Skeletal muscle cell (primary cell): ENCODE measurements around the gene THRSP.
"Not testable (repeated sequence)": the region's sequence is repeated elsewhere in the genome, so short reads cannot be mapped to it uniquely, and the experiment has no call there.

Experiments
- DNase-seq: peaks from one replicate; pipeline ENCODE4 v3.0.0-alpha.2; 2010; ENCODE audit warnings: low read depth
- H3K4me3 ChIP-seq: 2 replicates; pipeline ENCODE4 v1.5.1; 2011; ENCODE audit warnings: low read depth, mild to moderate bottlenecking, control low read depth, low read length, moderate library complexity

Gene THRSP, protein sequence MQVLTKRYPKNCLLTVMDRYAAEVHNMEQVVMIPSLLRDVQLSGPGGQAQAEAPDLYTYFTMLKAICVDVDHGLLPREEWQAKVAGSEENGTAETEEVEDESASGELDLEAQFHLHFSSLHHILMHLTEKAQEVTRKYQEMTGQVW

GRCh38 chr11:78063440-78064181 is at the start of gene THRSP:
Gene THRSP, plus strand, starts transcription at chr11:78063861. Its CDS starts 21 bp downstream, at chr11:78063882.
- DNase-seq, result no peak
- no peak within 1 kb of the TSS for H3K4me3 ChIP-seq

- not testable (repeated sequence) for H3K4me3 ChIP-seq, DNase-seq
Measured at GRCh38 chr11:78014937-78015520, 48.6 kb upstream of the THRSP start.

GRCh38 chr11:78015878-78016277 is 47.8 kb upstream of the THRSP start:
- DNase-seq, result no peak
- H3K4me3 ChIP-seq, result no peak overlapping the region

- DNase-seq, result no peak
- no peak overlapping the region for H3K4me3 ChIP-seq
Measured at GRCh38 chr11:78019808-78020207, 43.9 kb upstream of the THRSP start.

GRCh38 chr11:78020246-78020645 is 43.4 kb upstream of the THRSP start:
- no peak for DNase-seq
- H3K4me3 ChIP-seq, result no peak overlapping the region

GRCh38 chr11:78021611-78022010 is 42.0 kb upstream of the THRSP start:
- no peak overlapping the region for H3K4me3 ChIP-seq
- no peak for DNase-seq

- H3K4me3 ChIP-seq, result peak within 1 kb of the TSS; percentile 42
- DNase-seq, result no peak
Measured at GRCh38 chr11:78022397-78023396, 41.0 kb upstream of the THRSP start, which contains the start of gene KCTD14. Gene KCTD14, minus strand, starts transcription at chr11:78023276. Its CDS starts 27 bp downstream, at chr11:78023249.

DNA sequence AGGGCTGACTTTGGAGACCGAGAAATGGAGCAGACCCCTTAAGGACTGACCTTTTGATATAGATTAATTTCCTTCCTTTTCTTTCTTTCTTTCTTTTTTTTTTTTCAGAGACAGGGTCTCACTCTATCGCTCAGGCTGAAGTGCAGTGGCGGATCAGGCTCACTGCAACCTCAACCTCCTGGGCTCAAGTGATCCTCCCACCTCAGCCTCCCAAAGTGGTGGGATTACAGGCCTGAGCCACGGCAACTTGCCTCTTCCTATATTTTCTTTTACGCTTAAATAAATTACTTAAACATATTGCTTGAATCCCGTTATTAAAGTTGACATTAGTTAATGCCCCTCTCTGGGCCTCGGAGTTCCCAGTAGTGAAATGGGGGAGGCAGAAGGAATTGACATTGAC is 40.2 kb upstream of the THRSP start:
- peak overlapping the region; percentile 42 for H3K4me3 ChIP-seq

GRCh38 chr11:78025378-78025777 is 38.3 kb upstream of the THRSP start:
- no peak for DNase-seq
- H3K4me3 ChIP-seq, result no peak overlapping the region

More for the DNA sequence above, 40.2 kb upstream of the THRSP start:
- DNase-seq, result no peak

DNA sequence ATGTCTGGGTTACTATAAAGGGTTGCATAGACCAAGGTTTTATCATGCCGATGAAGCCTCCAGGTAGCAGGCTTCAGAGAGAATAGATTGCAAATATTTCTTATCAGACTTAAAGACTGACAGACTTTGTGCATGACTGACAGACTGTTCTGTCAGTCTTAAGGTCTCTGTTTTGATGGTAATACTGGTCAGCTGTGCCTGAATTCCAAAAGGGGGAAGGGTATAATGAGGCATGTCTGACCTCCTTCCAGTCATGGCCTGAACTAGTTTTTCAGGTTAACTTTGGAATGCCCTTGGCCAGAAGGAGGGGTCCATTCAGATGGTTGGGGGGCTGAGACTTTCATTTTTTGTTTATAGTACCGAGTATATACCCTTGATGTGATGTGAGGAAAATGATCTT is 35.9 kb upstream of the THRSP start:
- no peak for DNase-seq
- no peak overlapping the region for H3K4me3 ChIP-seq

DNA sequence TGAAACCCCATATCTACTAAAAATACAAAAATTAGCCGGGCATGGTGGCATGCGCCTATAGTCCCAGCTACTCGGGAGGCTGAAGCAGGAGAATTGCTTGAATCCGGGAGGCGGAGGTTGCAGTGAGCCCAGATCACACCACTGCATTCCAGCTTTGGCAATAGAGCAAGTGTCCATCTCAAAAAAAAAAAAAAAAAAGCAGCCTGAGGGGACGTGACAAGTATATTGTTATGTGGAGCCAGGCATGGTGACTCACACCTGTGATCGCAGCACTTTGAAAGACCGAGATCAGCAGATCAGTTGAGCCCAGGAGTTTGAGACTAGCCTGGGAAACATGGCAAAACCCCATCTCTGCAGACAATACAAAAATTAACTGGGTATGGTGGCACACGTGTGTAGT is 35.2 kb upstream of the THRSP start:
- H3K4me3 ChIP-seq, DNase-seq: not testable (repeated sequence)

- H3K4me3 ChIP-seq, result no peak overlapping the region
- peak; percentile 69 for DNase-seq
Measured at GRCh38 chr11:78030429-78031325, 33.0 kb upstream of the THRSP start.

- no peak overlapping the region for H3K4me3 ChIP-seq
- no peak for DNase-seq
Measured at GRCh38 chr11:78031629-78032028, 32.0 kb upstream of the THRSP start.

GRCh38 chr11:78032090-78032489 is 31.6 kb upstream of the THRSP start:
- no peak for DNase-seq
- no peak overlapping the region for H3K4me3 ChIP-seq

GRCh38 chr11:78033040-78033439 is 30.6 kb upstream of the THRSP start:
- no peak for DNase-seq
- H3K4me3 ChIP-seq, result no peak overlapping the region

DNA sequence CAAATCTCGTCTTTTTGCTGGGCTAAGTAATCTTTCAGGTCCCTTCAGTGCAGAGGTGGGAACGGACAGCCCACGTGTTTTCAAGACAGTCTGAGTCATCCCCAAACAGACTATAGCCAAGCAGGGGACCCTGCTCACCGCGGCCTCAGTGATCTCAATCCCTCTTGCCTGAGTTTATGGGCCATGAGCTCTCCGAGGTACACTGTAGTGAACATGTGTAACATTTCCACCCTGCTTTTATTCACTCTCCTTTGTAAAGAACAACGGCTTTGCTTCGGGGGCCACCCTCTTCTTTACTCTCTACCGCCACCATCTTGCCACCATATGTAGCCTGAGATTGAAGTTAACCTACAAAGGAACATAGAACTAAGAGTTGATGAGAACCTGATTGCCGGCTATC is 29.0 kb upstream of the THRSP start:
- DNase-seq, result no peak
- no peak overlapping the region for H3K4me3 ChIP-seq

DNA sequence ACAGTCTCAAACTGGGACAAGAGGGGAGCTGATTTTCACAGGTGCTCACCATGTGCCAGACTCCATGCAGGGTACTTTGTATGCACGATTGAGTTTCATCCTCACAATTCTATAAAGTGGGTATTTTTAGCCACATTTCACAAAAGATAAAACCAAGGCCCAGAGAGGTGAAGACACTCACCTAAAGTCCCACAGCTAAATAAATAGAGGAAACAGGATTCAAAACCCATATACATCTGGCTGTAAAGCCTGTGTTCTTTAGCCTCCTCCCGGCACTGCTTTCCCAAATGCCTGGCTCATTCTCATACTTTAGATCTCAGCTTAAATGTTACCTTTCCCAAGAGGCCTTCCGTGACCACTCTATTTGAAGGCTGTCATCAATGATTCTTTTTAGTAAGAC is 27.3 kb upstream of the THRSP start:
- no peak for DNase-seq
- no peak overlapping the region for H3K4me3 ChIP-seq

DNA sequence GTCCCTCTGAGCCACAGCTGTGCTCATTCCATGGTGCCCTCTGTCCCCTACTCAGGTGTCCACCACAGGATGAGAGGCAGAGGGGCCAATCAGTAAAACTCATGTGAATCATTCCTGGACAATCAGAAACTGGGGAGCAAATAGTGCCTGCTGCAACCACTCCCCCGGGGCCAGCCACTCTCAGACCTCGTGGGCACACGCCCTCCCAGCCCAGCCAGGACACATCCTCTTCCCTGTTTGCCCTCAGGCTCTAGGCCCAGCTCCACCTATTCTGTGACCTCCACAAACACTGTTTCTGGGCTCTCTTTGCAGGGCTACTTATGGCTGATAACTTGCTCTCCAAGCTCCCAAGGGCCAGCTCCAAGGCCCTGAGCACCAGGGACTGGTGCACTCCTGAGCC is 26.6 kb upstream of the THRSP start:
- H3K4me3 ChIP-seq, result no peak overlapping the region
- no peak for DNase-seq
